ENCODE results near the gene ABCF1. TPM values are rescaled to one million over a fixed set of nuclear protein-coding genes. Genes with fewer than 3 reads are reported as not detected.
A peak's percentile ranks its signal among the peaks of the same experiment; 100 is the strongest.

Gene ABCF1
- total RNA-seq, 1 donor from 2014 or later, result 93.7 TPM

DNA sequence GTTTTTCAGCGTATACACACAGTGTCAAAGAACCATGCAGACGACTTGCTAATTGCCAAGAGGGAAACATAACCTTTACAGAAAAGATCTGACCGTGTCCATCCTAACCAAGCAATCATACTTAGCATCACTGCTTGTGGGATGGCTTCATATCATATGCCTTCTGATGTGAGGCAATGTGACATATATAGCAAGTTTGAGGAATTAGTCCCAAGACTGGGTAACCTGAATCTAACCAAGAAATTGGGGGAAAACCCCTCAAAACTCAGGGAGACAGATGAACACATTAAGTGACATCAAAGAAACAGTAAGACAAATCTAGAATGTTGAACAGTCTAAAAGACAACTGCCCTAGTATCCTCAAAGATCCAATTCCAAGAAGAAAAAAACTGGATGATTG, 33.3 kb upstream of the ABCF1 start:
- Mint-ChIP-seq H3K27me3 (ENCODE audit: low read depth) (peaks cover 18% of the 10 kb centered on the region), H3K36me3 (ENCODE audit: low read depth) (no peaks in the 10 kb centered on the region), H3K9me3 (no peaks in the 10 kb centered on the region), H3K4me3 (no peak overlapping the region), H3K27ac (ENCODE audit: unreplicated experiment) (no peak overlapping the region), H3K4me1 (peaks cover 16% of the 10 kb centered on the region)
- TF ChIP-seq CTCF (conservative IDR thresholded peaks at IDR 0.05), result no peak
- DNase-seq (ENCODE audit: low read depth, low spot score), result no peak

GRCh38 chr6:30541515-30542403, 29.5 kb upstream of the ABCF1 start:
- H3K36me3 Mint-ChIP-seq (ENCODE audit: low read depth), result no peaks in the 10 kb centered on the region
- no peaks in the 10 kb centered on the region for H3K9me3 Mint-ChIP-seq
- TF ChIP-seq CTCF (conservative IDR thresholded peaks at IDR 0.05), result peak; percentile 100
- peaks cover 18% of the 10 kb centered on the region for H3K27me3 Mint-ChIP-seq (ENCODE audit: low read depth)
- peak; percentile 74 for DNase-seq (ENCODE audit: low read depth, low spot score)
- peaks cover 22% of the 10 kb centered on the region for H3K4me1 Mint-ChIP-seq
- no peak overlapping the region for H3K27ac Mint-ChIP-seq (ENCODE audit: unreplicated experiment)
- H3K4me3 Mint-ChIP-seq, result peak overlapping the region; percentile 64

GRCh38 chr6:30542404-30542725, 28.9 kb upstream of the ABCF1 start:
- Mint-ChIP-seq H3K4me3 (no peak overlapping the region), H3K4me1 (peaks cover 22% of the 10 kb centered on the region), H3K36me3 (ENCODE audit: low read depth) (no peaks in the 10 kb centered on the region), H3K9me3 (no peaks in the 10 kb centered on the region), H3K27ac (ENCODE audit: unreplicated experiment) (no peak overlapping the region), H3K27me3 (ENCODE audit: low read depth) (peaks cover 18% of the 10 kb centered on the region)
- no peak for DNase-seq (ENCODE audit: low read depth, low spot score)
- no peak for TF ChIP-seq CTCF (conservative IDR thresholded peaks at IDR 0.05)

- DNase-seq (ENCODE audit: low read depth, low spot score), result no peak
- Mint-ChIP-seq H3K4me1 (peaks cover 22% of the 10 kb centered on the region), H3K4me3 (no peak overlapping the region), H3K27me3 (ENCODE audit: low read depth) (peaks cover 18% of the 10 kb centered on the region), H3K9me3 (no peaks in the 10 kb centered on the region), H3K36me3 (ENCODE audit: low read depth) (no peaks in the 10 kb centered on the region), H3K27ac (ENCODE audit: unreplicated experiment) (no peak overlapping the region)
- no peak for TF ChIP-seq CTCF (conservative IDR thresholded peaks at IDR 0.05)
These were observed 28.3 kb upstream of the ABCF1 start for GRCh38 chr6:30542915-30543314.

GRCh38 chr6:30543821-30544220, 27.4 kb upstream of the ABCF1 start:
- H3K27me3 Mint-ChIP-seq (ENCODE audit: low read depth), result peaks cover 18% of the 10 kb centered on the region
- H3K9me3 Mint-ChIP-seq, result no peaks in the 10 kb centered on the region
- peaks cover 4% of the 10 kb centered on the region for H3K36me3 Mint-ChIP-seq (ENCODE audit: low read depth)
- TF ChIP-seq CTCF (conservative IDR thresholded peaks at IDR 0.05), result no peak
- H3K27ac Mint-ChIP-seq (ENCODE audit: unreplicated experiment), result no peak overlapping the region
- no peak overlapping the region for H3K4me3 Mint-ChIP-seq
- DNase-seq (ENCODE audit: low read depth, low spot score), result no peak
- H3K4me1 Mint-ChIP-seq, result peaks cover 22% of the 10 kb centered on the region

Data from neural crest cell (in vitro differentiated cells).